Activated CD8-positive, alpha-beta T cell treated with anti-CD3 and anti-CD28 coated beads for 36 hours (primary cell): ENCODE results near the gene RBMS3. TPM values are rescaled to one million over a fixed set of nuclear protein-coding genes. Genes with fewer than 3 reads are reported as not detected.

Source experiments
- ATAC-seq: fragments of 200-7000 bp; cut with Tn5 transposase; one replicate; pipeline ENCODE4 v1.10.0; 2021; ENCODE audit warnings: mild to moderate bottlenecking, moderate library complexity
- CTCF ChIA-PET: fragments of 350-600 bp; sonication (Branson Sonifier 250); formaldehyde crosslinking; loops from one replicate; lab custom pipeline; 2021; ENCODE audit warnings: antibody characterized with exemption; lab: Charles Lee
- POLR2A ChIA-PET: fragments of 350-600 bp; sonication (Branson Sonifier 250); formaldehyde crosslinking; loops from one replicate; lab custom pipeline; 2021; ENCODE audit warnings: antibody characterized with exemption; lab: Charles Lee
- DNase-seq: peaks from one replicate; pipeline ENCODE4 v3.0.0-alpha.2; 2020
- H3K27ac Mint-ChIP-seq: one replicate; pipeline ENCODE4 v1.8.0; 2021; ENCODE audit warnings: mild to moderate bottlenecking, mixed read lengths
- H3K27me3 Mint-ChIP-seq: one replicate; pipeline ENCODE4 v1.8.0; 2021; ENCODE audit warnings: mixed read lengths
- H3K36me3 Mint-ChIP-seq: one replicate; pipeline ENCODE4 v1.8.0; 2021; ENCODE audit warnings: low read depth, mixed read lengths
- H3K4me1 Mint-ChIP-seq: one replicate; pipeline ENCODE4 v1.8.0; 2021; ENCODE audit warnings: low read depth, mixed read lengths
- H3K4me3 Mint-ChIP-seq: one replicate; pipeline ENCODE4 v1.8.0; 2021; ENCODE audit warnings: mild to moderate bottlenecking, moderate library complexity, mixed read lengths
- H3K9me3 Mint-ChIP-seq: one replicate; pipeline ENCODE4 v1.8.0; 2021; ENCODE audit warnings: mixed read lengths
- intact Hi-C: fragments of 100-400 bp; cut with micrococcal nuclease; formaldehyde crosslinking; loops from one replicate; pipeline ENCODE4 v1.10.0; 2022
- total RNA-seq, 2 experiments: library from RNA; stranded (reverse); gene quantifications; one replicate each; pipeline ENCODE4 v1.2.3, GENCODE V29; 2021
- TF ChIP-seq, protein P1 (sequence below): fragments of 200-600 bp; IDR thresholded peaks from one replicate; pipeline ENCODE4 v1.8.0; 2022; ENCODE audit warnings: antibody characterized with exemption, mild to moderate bottlenecking

Gene RBMS3
- total RNA-seq, 2 experiments from 2014 or later = 2.3 to 2.8 TPM

DNA sequence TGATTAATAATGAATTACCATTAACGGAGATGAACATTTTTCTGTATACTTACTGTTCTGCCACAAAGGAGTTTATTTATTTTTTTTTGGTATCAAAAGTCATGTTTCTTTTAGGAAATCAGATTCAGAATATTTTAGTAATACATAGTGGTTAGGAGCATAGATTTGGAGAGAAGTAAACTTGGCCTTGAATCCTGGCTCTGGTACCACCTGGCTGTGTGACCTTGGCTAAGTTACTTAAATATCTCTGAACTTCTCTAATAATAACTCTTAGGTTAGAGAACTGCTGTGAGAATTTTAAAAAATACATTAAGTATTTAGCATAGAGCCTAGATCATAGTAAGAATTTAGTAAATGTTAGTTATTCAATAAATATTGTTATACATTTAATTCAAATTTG lies 309.1 kb downstream of the RBMS3 start:
- TF ChIP-seq, protein P1, sequence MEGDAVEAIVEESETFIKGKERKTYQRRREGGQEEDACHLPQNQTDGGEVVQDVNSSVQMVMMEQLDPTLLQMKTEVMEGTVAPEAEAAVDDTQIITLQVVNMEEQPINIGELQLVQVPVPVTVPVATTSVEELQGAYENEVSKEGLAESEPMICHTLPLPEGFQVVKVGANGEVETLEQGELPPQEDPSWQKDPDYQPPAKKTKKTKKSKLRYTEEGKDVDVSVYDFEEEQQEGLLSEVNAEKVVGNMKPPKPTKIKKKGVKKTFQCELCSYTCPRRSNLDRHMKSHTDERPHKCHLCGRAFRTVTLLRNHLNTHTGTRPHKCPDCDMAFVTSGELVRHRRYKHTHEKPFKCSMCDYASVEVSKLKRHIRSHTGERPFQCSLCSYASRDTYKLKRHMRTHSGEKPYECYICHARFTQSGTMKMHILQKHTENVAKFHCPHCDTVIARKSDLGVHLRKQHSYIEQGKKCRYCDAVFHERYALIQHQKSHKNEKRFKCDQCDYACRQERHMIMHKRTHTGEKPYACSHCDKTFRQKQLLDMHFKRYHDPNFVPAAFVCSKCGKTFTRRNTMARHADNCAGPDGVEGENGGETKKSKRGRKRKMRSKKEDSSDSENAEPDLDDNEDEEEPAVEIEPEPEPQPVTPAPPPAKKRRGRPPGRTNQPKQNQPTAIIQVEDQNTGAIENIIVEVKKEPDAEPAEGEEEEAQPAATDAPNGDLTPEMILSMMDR = no peak
- peaks cover 2% of the 10 kb centered on the region for H3K9me3 Mint-ChIP-seq
- H3K4me1 Mint-ChIP-seq = no peaks in the 10 kb centered on the region
- no peak for DNase-seq
- no peak overlapping the region for H3K27ac Mint-ChIP-seq
- H3K36me3 Mint-ChIP-seq = no peaks in the 10 kb centered on the region
- ATAC-seq = no peak
- POLR2A ChIA-PET = no interaction called here
- CTCF ChIA-PET = no interaction called here
- H3K4me3 Mint-ChIP-seq = no peak overlapping the region
- peaks cover 1% of the 10 kb centered on the region for H3K27me3 Mint-ChIP-seq
- intact Hi-C loops = no loop called here

DNA sequence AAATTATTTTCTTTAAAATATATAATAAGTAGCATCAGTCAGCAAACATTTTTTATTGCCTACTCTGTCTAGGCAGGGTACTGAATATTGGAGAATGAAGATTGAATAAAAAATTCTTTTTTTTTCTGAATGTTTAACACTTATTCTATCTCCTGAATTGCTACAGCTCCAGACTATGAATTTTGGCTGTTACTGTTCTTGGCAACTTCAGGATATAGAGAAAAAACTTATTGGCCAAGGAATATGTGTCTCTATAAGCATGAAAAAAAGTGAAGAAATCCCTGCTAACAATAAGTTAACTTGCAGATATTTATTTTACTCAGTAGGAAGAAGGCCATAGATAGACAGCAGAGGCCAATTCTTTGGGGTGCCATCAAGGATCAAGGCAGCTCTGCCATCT lies 309.6 kb downstream of the RBMS3 start:
- DNase-seq (no peak), ATAC-seq (no peak)
- Mint-ChIP-seq H3K27me3 (peaks cover 1% of the 10 kb centered on the region), H3K27ac (no peak overlapping the region), H3K4me1 (no peaks in the 10 kb centered on the region), H3K36me3 (no peaks in the 10 kb centered on the region), H3K4me3 (no peak overlapping the region), H3K9me3 (peaks cover 2% of the 10 kb centered on the region)
- ChIA-PET CTCF (no interaction called here), POLR2A (no interaction called here)
- intact Hi-C loops = no loop called here
- TF ChIP-seq, protein P1 = no peak

DNA sequence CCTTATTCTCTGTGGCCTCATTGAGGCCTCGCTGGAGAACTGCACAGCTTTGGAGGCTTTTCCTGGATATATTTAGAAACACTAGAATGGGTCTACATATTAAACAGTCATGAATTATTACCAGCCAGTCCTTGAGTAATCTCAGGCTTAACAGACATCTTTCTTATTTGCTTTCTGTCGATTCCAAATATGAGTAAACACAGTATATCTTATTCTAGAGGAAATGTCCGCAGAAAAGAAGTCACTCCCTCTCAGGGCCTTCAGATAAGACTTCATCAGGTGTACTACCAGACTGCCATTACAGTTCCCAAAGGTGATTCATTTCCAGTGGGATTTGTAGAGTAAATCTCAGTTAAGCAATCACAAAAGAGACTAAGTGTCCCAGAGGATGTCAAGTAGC lies 310.7 kb downstream of the RBMS3 start:
- POLR2A ChIA-PET = no interaction called here
- TF ChIP-seq, protein P1 = no peak
- H3K36me3 Mint-ChIP-seq = no peaks in the 10 kb centered on the region
- peaks cover 1% of the 10 kb centered on the region for H3K27me3 Mint-ChIP-seq
- peaks cover 2% of the 10 kb centered on the region for H3K9me3 Mint-ChIP-seq
- no peak for DNase-seq
- ATAC-seq = no peak
- no peak overlapping the region for H3K27ac Mint-ChIP-seq
- H3K4me1 Mint-ChIP-seq = no peaks in the 10 kb centered on the region
- no peak overlapping the region for H3K4me3 Mint-ChIP-seq
- CTCF ChIA-PET = no interaction called here
- intact Hi-C loops = no loop called here

DNA sequence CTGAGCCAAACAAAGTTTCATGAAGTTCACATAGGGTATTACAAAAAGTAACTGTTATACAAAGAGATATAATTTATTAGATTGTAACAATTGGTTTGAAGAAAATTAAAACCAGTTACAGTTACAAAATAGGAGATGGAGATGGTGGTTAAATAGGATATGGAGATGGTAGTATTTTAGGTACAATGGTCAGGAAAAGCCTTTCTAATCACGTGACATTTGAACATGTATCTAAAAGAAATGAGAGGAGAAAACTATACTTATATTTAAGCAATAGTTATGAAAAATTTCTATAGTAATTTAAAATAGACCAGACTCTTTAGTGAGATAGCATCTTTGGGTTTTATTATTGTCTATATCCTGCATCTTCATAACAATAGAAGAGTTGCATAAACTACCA lies 312.9 kb downstream of the RBMS3 start:
- no peak overlapping the region for H3K4me3 Mint-ChIP-seq
- no peak for ATAC-seq
- no peaks in the 10 kb centered on the region for H3K36me3 Mint-ChIP-seq

DNA sequence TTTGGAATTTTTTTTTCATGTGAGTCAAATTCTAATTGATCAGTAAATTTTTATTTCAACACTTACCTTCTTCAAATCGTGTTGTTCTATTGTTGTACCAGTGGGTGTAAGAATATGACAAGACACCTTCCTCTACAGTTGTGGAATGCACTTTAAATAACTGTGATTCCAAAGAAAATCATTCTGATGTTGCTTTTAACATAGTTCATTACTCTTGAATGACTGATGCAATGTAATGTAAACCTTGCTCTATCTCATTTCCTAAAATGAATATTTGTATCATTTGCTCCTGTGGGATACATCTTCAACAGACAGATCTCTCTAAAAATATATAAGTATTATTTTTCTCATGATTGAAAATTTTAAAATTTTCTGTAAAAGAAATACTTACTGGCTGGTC lies 313.4 kb downstream of the RBMS3 start:
- intact Hi-C loops = no loop called here
- CTCF ChIA-PET = no interaction called here
- Mint-ChIP-seq H3K4me3 (no peak overlapping the region), H3K9me3 (peaks cover 2% of the 10 kb centered on the region), H3K4me1 (no peaks in the 10 kb centered on the region), H3K27ac (no peak overlapping the region), H3K27me3 (peaks cover 2% of the 10 kb centered on the region), H3K36me3 (no peaks in the 10 kb centered on the region)
- POLR2A ChIA-PET = no interaction called here
- TF ChIP-seq, protein P1 = no peak
- DNase-seq (no peak), ATAC-seq (no peak)

More for the DNA sequence above, 312.9 kb downstream of the RBMS3 start:
- Mint-ChIP-seq H3K9me3 (peaks cover 2% of the 10 kb centered on the region), H3K27ac (no peak overlapping the region), H3K4me1 (no peaks in the 10 kb centered on the region), H3K27me3 (peaks cover under 1% of the 10 kb centered on the region)
- CTCF ChIA-PET = no interaction called here
- TF ChIP-seq, protein P1 = no peak
- intact Hi-C loops = no loop called here
- POLR2A ChIA-PET = no interaction called here
- DNase-seq = no peak
